HCT116 (cell line): Measurements from ENCODE around the gene TRIM41. TPM values are rescaled to one million over a fixed set of nuclear protein-coding genes. Genes with fewer than 3 reads are reported as not detected.

Experiments
- ATAC-seq: fragments of 200-7000 bp; cut with Tn5 transposase; 2 replicates; pipeline ENCODE4 v1.9.1; 2020; ENCODE audit warnings: mild to moderate bottlenecking, moderate library complexity
- BruUV-seq: library from RNA; stranded (reverse); fragments of 400-500 nt; replicated peaks from 2 replicates; lab custom pipeline; 2021; lab: Mats Ljungman, UMichigan
- CTCF ChIA-PET: fragments of 300-600 bp; sonication (Branson Sonifier 250); formaldehyde crosslinking; loops from one replicate; lab custom pipeline; 2021; ENCODE audit warnings: antibody characterized with exemption; lab: Charles Lee
- POLR2A ChIA-PET: fragments of 300-600, 350-600 bp; sonication (Branson Sonifier 250); formaldehyde crosslinking; loops from one replicate; lab custom pipeline; 2021; ENCODE audit warnings: antibody characterized with exemption; lab: Charles Lee
- RAD21 ChIA-PET, 2 experiments: fragments of 300-600 bp; sonication (Branson Sonifier 250); formaldehyde crosslinking; loops; one replicate each; lab custom pipeline; 2023; ENCODE audit warnings: low total read pairs in 2 of 2; ENCODE audit not compliant: uncharacterized antibody in 2 of 2, unreplicated experiment in 2 of 2, low non-redundant PET in 1 of 2; lab: Charles Lee
- DNase-seq: peaks from one replicate; pipeline ENCODE4 v3.0.0-alpha.2; 2010; ENCODE audit warnings: low read depth, low spot score
- H2AFZ ChIP-seq: fragments of 200-600 bp; shearing (Covaris generic), sonication (generic); 2 replicates; pipeline ENCODE4 v1.6.1; 2017; ENCODE audit warnings: low read depth, mixed run types, mixed read lengths, antibody characterized with exemption, low read length; ENCODE audit not compliant: poor library complexity, severe bottlenecking
- H3K27ac ChIP-seq: 2 replicates; pipeline ENCODE4 v1.5.1; 2012; ENCODE audit warnings: low read depth, low read length
- H3K27me3 ChIP-seq: fragments of 200-600 bp; sonication (generic); 2 replicates; pipeline ENCODE4 v1.6.1; 2016; ENCODE audit warnings: mixed run types, low read length, mixed read lengths; ENCODE audit not compliant: insufficient read depth
- H3K36me3 ChIP-seq, 2 experiments: fragments of 200-500 bp in 1 of 2; fragments of 200-600 bp in 1 of 2; sonication (Bioruptor generic) in 1 of 2; sonication (generic) in 1 of 2; 2 replicates each; pipeline versions ENCODE4 v1.5.1 to v1.6.1; 2014 to 2016; ENCODE audit warnings: low read length in 2 of 2, inconsistent platforms in 1 of 2, mixed read lengths in 1 of 2, mixed run types in 1 of 2; ENCODE audit not compliant: insufficient read depth in 2 of 2, control insufficient read depth in 1 of 2
- H3K4me1 ChIP-seq, 2 experiments: fragments of 200-600 bp in 1 of 2; sonication (generic) in 1 of 2; 2 replicates each; pipeline versions ENCODE4 v1.5.1 to v1.6.1; 2012 to 2017; ENCODE audit warnings: low read length in 2 of 2, inconsistent platforms in 1 of 2, mild to moderate bottlenecking in 1 of 2, mixed read lengths in 1 of 2, mixed run types in 1 of 2, moderate library complexity in 1 of 2; ENCODE audit not compliant: insufficient read depth in 2 of 2, control insufficient read depth in 1 of 2
- H3K4me2 ChIP-seq: fragments of 200-600 bp; sonication (generic); 2 replicates; pipeline ENCODE4 v1.6.1; 2017; ENCODE audit warnings: mixed run types, low read length, mixed read lengths
- H3K4me3 ChIP-seq, 2 experiments: fragments of 200-600 bp in 1 of 2; sonication (generic) in 1 of 2; replicated peaks in 1 of 2; 2 replicates each; pipeline ENCODE4 v1.5.1; 2011 to 2016; ENCODE audit warnings: low read length in 2 of 2, control low read depth in 1 of 2, low read depth in 1 of 2, mild to moderate bottlenecking in 1 of 2, mixed read lengths in 1 of 2, mixed run types in 1 of 2
- H3K79me2 ChIP-seq: fragments of 200-600 bp; sonication (generic); 2 replicates; pipeline ENCODE4 v1.6.1; 2017; ENCODE audit warnings: mild to moderate bottlenecking, mixed run types, low read length, moderate library complexity, mixed read lengths; ENCODE audit not compliant: insufficient read depth
- H3K9ac ChIP-seq: fragments of 200-600 bp; sonication (generic); 2 replicates; pipeline ENCODE4 v1.6.1; 2016; ENCODE audit warnings: low read length, mixed read lengths
- H3K9me2 ChIP-seq: fragments of 200-600 bp; sonication (generic), shearing (Covaris generic); 2 replicates; pipeline ENCODE4 v1.6.1; 2017; ENCODE audit warnings: mixed run types, mild to moderate bottlenecking, moderate library complexity; ENCODE audit not compliant: insufficient read depth
- H3K9me3 ChIP-seq, 2 experiments: fragments of 200-500 bp in 1 of 2; fragments of 200-600 bp in 1 of 2; sonication (Bioruptor generic) in 1 of 2; sonication (generic) in 1 of 2; 2 replicates each; pipeline ENCODE4 v1.6.1; 2014 to 2017; ENCODE audit warnings: low read length in 2 of 2, mixed read lengths in 2 of 2, inconsistent platforms in 1 of 2, low read depth in 1 of 2, mild to moderate bottlenecking in 1 of 2, mixed run types in 1 of 2, moderate library complexity in 1 of 2; ENCODE audit not compliant: control insufficient read depth in 1 of 2, insufficient read depth in 1 of 2
- H4K20me1 ChIP-seq: fragments of 200-600 bp; sonication (generic), shearing (Covaris generic); 2 replicates; pipeline ENCODE4 v1.6.1; 2017; ENCODE audit warnings: mixed run types, mild to moderate bottlenecking, moderate library complexity; ENCODE audit not compliant: insufficient read depth
- CBX3 ChIP-seq: IDR thresholded peaks from 2 replicates; pipeline ENCODE4 v1.6.1; 2012; ENCODE audit warnings: low read depth
- CEBPB ChIP-seq: IDR thresholded peaks from 2 replicates; pipeline ENCODE4 v1.6.1; 2012; ENCODE audit warnings: low read depth
- CTCF ChIP-seq, 3 experiments: fragments of 200-600 bp in 1 of 3; sonication (generic) in 1 of 3; IDR thresholded peaks in 2 of 3; conservative IDR thresholded peaks in 1 of 3; 2 replicates each; pipeline ENCODE4 v1.5.1; 2012 to 2017; ENCODE audit warnings: low read depth in 2 of 3, low read length in 2 of 3, antibody characterized with exemption in 1 of 3, borderline replicate concordance in 1 of 3, control low read depth in 1 of 3, mild to moderate bottlenecking in 1 of 3, mixed read lengths in 1 of 3, mixed run types in 1 of 3, moderate library complexity in 1 of 3; ENCODE audit not compliant: insufficient read depth in 1 of 3
- EGR1 ChIP-seq: IDR thresholded peaks from 2 replicates; pipeline ENCODE4 v1.6.1; 2012; ENCODE audit warnings: low read depth
- JUND ChIP-seq: IDR thresholded peaks from 2 replicates; pipeline ENCODE4 v1.6.1; 2012
- MAX ChIP-seq: IDR thresholded peaks from 2 replicates; pipeline ENCODE4 v1.6.1; 2012
- POLR2AphosphoS5 ChIP-seq: IDR thresholded peaks from 2 replicates; pipeline ENCODE4 v1.6.1; 2011; ENCODE audit warnings: mild to moderate bottlenecking, low read depth, low read length, moderate library complexity
- RAD21 ChIP-seq: IDR thresholded peaks from 2 replicates; pipeline ENCODE4 v1.6.1; 2012; ENCODE audit warnings: low read depth, mild to moderate bottlenecking
- REST ChIP-seq: IDR thresholded peaks from 2 replicates; pipeline ENCODE4 v1.6.1; 2012; ENCODE audit warnings: low read depth
- YY1 ChIP-seq: IDR thresholded peaks from 2 replicates; pipeline ENCODE4 v1.6.1; 2011; ENCODE audit warnings: low read length, low read depth, moderate library complexity, mild to moderate bottlenecking; ENCODE audit not compliant: insufficient replicate concordance; ENCODE audit errors: extremely low read depth
- ZFX ChIP-seq: fragments of 450-650 bp; IDR thresholded peaks from 2 replicates; pipeline ENCODE4 v1.6.1; 2017
- intact Hi-C: fragments of 100-400 bp; cut with micrococcal nuclease; formaldehyde crosslinking; loops from 2 replicates; pipeline ENCODE4 v1.10.0; 2022
- total RNA-seq: library from RNA; stranded (reverse); gene quantifications from one replicate; pipeline ENCODE4 v1.2.1, GENCODE V29; 2021; ENCODE audit not compliant: unreplicated experiment

Gene TRIM41
- total RNA-seq, 1 experiment from 2014 or later, result 51.8 TPM

GRCh38 chr5:181197326-181197951 is 25.6 kb upstream of the TRIM41 start:
- RAD21 ChIA-PET, result no interaction called here
- BruUV-seq, result no TSS peak

More at GRCh38 chr5:181197326-181197951, 25.6 kb upstream of the TRIM41 start:
- H3K4me3 ChIP-seq, result no peak overlapping the region
- ChIA-PET CTCF (no interaction called here), POLR2A (interaction anchor here (1.2 kb wide), 1 partner anchor 22 kb away, joined by 3 read pairs; no protein-coding TSS in a partner anchor)
- H3K27ac ChIP-seq, result no peak overlapping the region
- no peaks in the 10 kb centered on the region for H3K36me3 ChIP-seq
- no peaks in the 10 kb centered on the region for H4K20me1 ChIP-seq
- intact Hi-C loops, result no loop called here
- DNase-seq (no peak), ATAC-seq (no peak)
- H3K9ac ChIP-seq, result no peak overlapping the region
- no peak overlapping the region for H2AFZ ChIP-seq
- H3K9me3 ChIP-seq, result no peaks in the 10 kb centered on the region
- H3K4me2 ChIP-seq, result no peak overlapping the region
- peaks cover 0 to 7% of the 10 kb centered on the region in 2 experiments; a peak in 1 of 4 replicates for H3K4me1 ChIP-seq
- H3K9me2 ChIP-seq, result no peaks in the 10 kb centered on the region
- no peak for TF ChIP-seq EGR1
- TF ChIP-seq POLR2AphosphoS5, result no peak
- TF ChIP-seq CBX3, result no peak
- no peak for TF ChIP-seq ZFX
- TF ChIP-seq JUND, result no peak
- no peak for TF ChIP-seq YY1
- TF ChIP-seq RAD21, result no peak
- no peak for TF ChIP-seq CTCF (IDR thresholded peaks at IDR 0.05 in 2 of 3, conservative IDR thresholded peaks at IDR 0.05 in 1 of 3; ENCODE audit: borderline replicate concordance in 1 of 3, insufficient read depth in 1 of 3, low read depth in 2 of 3, low read length in 2 of 3)
- no peak for TF ChIP-seq REST
- no peak for TF ChIP-seq MAX
- TF ChIP-seq CEBPB, result no peak
- TF ChIP-seq, all 23 proteins: peak for 0
- Histone ChIP-seq H3K79me2 (0 out of 2 replicates have a peak, but pooled peaks cover 3% of the 10 kb centered on the region), H3K27me3 (no peaks in the 10 kb centered on the region)
